Retina (tissue), 1 donor: ENCODE data around the gene CYSLTR2.
A peak's percentile ranks its signal among the peaks of the same experiment; 100 is the strongest.
"Not testable (repeated sequence)": the region's sequence is repeated elsewhere in the genome, so short reads cannot be mapped to it uniquely, and the experiment has no call there.

ENCODE experiments used
- DNase-seq: peaks from one replicate; pipeline ENCODE4 v3.0.0-alpha.2; 2016

The CYSLTR2 gene

DNA sequence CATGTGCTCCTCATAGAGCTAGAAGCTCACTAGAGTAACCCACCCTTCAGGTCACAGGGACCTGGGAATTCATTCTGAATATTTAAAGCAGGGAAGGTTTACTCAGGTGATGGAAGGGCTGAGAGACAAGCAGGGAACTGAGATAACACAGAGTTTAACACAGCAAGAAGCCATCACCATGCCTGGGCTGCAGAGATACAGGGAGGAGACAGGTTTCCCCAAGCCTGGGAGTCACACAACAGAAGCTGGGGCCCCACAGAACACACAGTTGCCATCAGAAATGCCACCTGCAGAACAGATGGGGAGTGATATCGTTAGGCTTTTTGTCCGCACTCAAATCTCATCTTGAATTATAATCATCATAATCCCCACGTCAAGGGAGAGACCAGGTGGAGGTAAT lies 7.9 kb upstream of the CYSLTR2 start:
- no peak for DNase-seq

DNA sequence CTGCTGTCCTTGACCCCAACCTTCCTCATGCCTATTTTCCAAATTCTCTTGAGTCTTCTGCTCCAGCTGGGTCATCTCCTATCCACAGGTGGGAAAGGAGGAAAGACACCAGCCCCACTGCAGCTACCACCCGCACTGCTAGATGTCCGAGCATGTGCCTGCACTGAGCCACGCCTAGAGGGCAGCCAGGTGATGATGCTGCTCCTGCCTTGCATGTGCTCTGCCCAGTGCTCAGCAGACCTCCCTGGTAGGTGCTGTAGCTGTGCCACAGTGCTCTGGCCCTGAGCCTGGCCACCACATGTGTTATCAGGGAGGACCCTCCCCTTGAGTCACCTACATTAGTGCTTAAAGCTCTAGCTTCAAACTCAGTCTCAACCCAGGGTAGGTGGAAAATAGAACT lies 6.9 kb upstream of the CYSLTR2 start:
- no peak for DNase-seq

DNA sequence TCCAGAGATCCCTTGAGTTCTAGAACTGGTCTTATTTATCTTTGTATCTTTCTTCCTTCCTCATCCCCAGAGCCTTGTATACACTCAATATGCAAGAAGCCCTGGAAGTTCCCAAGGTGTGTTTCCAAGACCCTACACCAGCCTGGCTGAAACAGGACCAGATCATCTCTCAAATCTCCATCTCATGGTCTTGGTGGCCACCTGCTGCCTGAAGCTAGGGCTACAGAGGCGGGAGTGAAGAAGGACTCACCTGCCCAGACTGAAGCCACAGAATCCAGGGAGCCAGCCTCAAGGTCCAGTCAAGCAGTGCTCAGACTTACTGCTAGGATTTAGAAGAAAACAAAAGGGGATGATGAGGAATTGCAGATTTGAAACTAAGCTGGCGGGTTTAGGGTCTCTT lies 6.1 kb upstream of the CYSLTR2 start:
- no peak for DNase-seq

DNA sequence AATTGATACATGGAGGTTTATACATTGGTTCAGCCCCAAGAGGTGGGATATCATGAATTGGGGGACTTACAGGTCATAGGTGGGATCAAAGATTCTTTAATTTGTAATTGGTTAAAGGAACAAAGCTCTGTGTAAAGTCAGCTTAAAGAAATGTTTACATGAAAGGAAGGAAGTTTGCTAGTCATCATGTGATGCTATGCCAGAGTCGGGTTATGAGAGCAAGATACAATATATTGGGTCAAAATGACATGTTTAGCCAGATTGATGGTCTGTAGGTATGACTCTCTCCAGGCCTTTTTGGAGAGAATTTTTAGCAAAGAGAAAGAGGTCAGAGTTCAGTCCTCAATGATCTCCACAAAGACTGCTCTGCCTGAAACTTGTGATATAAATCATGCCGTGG lies 5.3 kb upstream of the CYSLTR2 start:
- DNase-seq, result no peak

DNA sequence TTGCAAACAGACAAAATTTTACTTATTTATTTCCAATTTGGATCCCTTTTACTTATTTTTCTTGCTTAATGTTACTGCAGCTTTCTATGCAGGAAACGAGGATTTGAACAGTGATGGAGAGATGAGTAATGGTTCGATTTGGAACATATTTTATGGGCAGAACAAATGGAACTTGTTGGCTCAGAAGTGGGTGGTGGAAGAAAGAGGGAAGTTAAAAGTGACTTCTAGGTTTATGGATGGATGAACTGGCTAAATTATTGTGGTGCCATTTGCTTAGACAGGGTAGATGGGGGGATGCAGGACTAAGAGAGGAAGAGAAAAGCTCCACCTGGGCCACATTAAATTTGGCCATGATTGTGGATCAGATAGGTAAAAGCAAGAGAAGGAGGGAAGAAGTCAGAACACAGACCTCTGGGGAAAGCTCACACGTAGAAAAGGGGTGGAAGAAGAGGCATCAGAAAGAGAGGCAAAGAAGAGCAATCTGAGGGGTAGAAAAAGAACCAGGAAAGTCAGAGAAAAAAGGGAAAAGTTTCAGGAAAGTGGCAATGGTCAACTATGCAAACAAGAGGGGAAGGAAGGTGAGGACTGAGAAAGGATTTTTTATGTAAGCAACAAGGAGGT lies 768 bp upstream of the CYSLTR2 start:
- DNase-seq, result no peak

DNA sequence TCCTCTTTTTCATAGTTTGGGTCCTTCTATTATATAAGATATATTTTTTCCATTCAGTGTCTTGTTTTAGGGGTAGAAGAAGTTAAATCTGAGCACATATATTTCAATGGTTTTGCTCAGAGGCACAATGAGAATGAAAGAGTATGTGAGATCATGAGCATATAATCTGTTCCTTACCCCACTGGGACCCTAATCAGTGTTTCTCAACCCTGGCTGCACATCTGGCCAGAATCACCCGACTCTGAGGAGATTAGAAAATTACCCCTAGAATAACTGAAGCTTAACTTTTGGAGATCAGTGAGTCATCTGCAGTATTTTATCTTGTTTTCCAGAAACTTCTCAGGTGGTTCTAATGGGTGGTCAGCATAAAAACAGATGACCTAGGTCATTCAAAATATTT lies 782 bp downstream of the CYSLTR2 start:
- DNase-seq, result no peak

DNA sequence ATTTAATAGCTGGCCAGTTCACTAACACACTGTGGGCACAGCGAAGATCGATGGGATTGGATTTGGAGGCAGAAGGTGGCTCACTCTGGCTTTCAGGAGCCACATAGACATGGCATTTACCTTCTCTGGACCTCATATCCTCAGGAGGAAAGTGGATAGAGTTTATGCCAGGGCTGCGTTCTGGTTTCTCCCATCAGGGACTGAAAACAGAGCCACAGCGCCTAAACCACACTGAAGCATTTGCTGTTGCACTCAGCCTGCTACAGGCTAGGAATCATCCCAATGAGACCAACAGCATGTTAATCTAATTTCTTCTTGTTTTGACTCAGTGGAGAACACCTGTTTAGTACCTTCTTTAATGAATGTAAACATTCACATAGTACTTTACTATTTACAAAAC lies 1.6 kb downstream of the CYSLTR2 start:
- DNase-seq, result no peak

DNA sequence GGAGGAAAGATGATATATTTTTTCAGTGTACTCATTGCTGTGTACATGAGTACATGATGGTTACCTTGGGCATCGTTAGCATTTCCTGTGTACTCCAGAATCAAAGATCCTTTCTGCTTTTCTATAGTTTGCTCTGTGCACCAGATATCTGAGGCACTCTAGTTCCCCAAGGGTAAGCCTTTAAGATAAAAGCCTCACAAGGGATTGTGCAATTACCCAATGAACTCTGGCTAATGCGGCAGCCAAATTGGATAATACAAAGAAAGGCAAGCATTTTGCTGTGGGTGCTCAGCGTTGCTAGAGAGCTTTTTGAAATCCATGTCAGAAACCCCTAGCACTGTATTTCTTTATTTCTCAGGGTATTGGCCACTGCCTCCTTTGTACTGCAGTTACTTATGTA lies 2.9 kb downstream of the CYSLTR2 start:
- DNase-seq, result peak; percentile 40

DNA sequence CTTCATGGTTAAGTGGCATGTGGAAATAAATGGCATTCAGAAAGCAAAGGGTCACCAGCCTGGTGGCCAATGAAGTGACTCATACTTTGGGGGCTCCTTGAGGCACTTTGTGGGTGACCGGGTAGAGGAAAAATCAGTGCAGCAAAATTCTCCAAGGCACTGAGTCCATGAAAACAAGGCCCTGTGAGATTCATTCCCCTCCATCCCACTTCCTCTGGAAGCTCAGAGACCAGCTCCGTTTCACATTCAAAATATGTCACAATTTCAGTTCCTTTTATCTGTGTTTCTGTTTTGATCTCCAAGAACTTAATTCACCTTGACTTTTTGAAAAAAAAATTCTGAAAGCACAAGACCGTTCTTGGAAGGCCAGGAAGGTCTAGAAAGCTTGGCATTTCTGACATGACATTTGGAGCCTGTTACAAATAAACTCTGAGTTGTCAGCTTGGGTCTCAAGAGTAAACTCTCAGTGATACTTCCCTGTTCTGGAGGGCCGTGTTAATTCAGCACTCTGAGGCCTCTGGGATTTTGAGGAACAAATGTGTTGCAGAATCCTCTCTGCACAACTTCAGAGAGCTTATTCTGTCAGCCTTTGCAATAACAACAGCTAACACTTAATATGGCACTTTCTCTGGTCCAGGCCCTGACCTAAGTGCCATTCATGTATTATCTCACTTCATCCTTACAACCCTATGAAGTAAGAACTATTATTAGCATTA lies 6.8 kb downstream of the CYSLTR2 start:
- peak; percentile 19 for DNase-seq

DNA sequence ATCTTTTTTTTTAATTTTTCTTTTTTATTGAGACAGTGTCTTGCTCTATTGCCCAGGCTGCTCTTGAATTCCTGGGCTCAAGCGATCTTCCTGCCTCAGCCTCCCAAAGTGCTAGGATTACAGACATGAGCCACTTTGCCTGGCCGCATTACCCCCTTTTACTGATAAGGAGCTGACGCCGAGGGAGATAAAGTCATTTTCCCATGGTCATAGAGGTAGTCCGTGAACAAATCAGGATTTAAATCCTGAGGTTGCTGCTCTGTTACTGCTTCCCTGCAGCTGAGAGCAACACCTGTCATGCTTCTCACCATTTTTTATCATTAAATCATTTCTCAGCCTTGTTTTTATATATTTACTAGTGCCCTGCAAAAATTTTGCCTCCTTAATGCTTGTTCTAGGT lies 7.4 kb downstream of the CYSLTR2 start:
- no peak for DNase-seq

DNA sequence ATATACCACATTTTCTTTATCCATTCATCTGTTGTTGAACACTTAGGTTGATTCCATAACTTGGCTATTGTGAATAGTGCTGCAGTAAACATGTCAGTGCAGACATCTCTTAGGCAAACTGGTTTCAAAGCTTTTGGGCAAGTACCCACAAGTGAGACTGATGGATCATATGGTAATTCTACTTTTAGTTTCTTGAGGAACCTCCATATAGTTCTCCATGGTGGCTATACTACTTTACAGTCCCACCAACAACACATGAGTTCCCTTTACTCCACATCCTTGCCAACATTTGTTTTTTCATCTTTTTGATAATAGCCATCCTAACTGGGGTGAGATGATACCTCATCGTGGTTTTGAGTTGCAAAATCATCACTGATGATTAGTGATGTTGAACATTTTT lies 8.5 kb downstream of the CYSLTR2 start:
- no peak for DNase-seq

DNA sequence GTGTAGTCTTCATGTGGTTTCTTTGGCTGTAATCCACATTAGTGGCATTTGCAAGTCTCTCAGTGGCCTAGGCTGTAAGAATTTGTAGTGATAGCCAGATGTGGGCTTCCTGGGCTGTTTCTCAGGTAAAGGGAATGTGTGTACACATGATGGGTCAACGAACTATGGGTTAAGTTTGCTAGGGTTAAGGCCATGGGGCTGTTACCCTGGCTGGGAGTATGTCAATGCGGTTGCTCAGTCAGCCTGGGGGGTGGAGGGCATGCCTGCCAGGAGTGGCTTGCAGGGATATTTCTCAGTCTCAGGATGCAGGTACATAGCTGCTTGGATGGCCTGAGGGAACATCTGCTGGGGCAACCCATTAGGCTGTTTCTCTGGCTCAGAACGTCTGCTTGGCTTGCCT lies 13.4 kb downstream of the CYSLTR2 start:
- DNase-seq, result no peak

DNA sequence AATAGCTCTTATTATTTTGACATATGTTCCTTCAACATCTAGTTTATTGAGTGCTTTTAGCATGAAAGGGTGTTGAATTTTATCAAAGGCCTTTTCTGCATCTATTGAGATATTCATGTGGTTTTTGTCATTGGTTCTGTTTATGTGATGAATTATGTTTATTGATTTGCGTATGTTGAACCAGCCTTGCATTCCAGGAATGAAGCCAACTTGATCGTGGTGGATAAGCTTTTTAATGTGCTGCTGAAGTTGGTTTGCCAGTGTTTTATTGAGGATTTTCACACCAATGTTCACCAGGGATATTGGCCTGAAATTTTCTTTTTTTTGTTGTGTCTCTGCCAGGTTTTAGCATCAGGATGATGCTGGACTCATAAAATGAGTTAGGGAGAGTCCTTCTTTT lies 17.7 kb downstream of the CYSLTR2 start:
- not testable (repeated sequence) for DNase-seq

DNA sequence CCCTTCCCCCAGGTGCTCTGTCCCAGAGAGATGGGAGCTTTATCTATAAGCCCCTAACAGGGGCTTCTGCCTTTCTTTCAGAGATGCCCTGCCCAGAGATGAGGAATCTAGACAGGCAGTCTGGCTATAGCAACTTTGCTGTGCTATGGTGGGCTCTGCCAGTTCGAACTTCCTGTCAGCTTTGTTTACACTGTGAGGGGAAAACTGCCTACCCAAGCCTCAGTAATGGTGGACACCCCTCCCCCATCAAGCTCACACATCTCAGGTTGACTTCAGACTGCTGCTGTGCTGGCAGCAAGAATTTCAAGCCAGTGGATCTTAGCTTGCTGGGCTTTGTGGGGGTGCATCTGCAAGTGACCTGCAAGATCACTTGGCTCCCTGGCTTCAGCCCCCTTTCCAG lies 21.5 kb downstream of the CYSLTR2 start:
- no peak for DNase-seq

DNA sequence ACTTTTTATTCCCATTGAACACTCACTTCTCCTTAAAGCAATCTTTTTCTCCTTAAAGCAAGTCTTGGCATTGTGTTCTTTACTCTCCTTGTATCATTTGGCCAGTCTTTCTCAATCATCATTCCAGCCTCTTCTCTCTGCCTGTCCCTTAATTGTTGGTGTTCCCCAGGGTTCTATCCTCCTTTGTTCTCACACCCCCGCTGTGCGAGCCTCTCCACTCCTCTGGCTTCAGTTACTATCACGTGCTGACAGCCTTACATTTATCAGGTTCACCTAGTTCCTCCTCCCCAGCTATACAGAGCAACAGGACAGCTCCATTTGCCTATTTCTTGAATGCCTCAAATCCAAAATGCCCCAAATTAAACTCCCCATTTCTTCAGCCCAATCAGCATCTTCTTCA lies 24.6 kb downstream of the CYSLTR2 start:
- no peak for DNase-seq

DNA sequence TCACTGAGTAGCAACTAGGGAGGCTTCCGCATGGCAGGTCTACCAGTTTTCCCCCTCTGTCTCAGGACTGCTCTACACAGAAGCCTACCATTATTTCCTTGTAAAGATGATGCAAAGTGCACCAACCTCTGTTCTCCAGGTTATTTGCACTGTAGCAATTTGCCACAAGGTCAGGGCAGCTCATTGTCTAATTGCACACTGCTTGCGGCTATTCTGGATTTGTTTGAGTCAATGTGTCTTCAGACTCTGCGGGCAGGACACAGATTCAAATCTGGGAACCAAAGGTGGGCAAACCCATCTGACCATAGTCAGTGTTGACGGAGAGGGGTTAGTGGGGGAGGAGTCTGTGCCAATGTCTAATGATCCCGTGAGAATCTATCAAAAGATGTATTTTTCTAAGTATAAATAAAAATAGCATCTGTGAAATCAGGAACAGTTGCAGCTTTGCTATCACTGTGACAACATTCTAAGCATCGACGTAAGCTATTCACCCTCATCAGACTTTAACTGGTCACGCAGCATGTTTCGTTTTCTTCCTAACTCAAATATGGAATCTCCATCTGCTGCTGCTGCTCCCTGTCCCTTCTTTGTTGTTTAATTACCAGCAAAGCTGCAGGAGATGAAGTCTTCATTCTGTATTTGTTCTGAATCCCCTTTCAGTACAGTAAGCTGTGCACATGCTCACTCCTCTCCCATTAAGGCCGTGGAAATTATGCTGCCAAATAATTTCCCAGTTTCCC lies 26.4 kb downstream of the CYSLTR2 start:
- no peak for DNase-seq

DNA sequence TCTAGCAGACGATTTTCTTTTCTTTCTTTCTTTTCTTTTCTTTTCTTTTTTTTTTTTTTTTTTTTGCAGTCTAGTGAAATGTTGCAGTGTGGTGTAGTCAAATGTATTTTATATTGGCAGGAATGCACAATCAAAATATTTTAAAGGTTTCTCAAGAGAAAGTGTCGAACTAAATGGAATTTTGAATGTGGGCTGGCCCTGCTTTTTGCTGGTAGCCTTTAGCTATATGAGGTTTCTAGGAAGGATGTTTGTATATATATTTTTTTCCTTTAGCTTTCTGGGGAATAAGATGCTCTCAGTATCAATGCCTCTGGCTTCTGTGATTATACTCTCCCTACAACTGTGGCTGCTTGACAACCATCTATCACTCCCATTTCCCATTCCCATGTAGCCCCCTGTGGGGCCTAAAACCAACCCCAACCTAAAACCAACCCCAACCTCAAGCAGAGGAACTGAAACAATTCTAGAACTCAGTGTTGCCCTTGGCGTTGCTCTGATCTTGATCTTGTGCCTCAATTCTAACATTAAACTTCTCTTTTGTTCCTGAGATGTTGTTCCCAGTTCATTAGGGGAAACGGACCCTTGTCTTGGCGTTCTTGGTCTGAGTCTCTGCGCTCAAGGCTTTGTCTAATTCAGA lies 27.1 kb downstream of the CYSLTR2 start:
- no peak for DNase-seq

DNA sequence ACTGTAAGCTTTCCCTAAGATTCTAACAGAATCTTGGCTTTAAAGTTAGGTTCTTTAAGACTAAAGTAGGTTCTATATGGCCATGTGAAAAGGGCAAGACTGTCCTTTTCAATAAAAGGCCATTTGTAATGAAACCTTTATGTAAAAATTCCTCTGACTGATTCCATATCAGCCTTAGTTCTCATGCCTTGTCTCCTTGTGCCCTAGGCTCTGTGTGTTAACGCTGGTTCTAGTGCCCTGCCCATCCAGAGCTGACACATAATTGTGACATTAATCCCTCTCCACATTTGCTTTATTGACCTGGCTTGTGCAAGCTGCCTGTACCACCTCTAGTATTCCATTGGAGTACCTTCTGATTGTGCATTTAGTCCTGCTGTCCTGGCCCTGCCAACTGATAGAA lies 28.2 kb downstream of the CYSLTR2 start:
- DNase-seq, result no peak

DNA sequence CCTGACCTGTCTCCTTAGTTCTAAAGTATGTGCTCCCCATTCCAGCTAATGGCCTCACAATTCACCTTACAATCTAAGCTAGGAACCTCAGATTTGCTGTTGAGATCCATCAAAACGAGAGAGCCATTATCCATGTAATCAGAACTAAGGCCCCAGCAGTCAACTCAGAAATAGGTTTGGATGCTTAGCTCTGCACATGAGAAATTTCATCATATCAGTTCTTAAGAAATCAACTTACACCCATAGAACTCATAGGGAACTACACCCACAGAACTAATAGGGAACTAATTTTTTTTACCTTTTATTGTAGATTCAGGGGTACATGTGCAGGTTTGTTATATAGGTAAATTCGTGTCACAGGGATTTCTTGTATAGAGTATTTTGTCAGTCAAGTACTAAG lies 28.7 kb downstream of the CYSLTR2 start:
- no peak for DNase-seq

DNA sequence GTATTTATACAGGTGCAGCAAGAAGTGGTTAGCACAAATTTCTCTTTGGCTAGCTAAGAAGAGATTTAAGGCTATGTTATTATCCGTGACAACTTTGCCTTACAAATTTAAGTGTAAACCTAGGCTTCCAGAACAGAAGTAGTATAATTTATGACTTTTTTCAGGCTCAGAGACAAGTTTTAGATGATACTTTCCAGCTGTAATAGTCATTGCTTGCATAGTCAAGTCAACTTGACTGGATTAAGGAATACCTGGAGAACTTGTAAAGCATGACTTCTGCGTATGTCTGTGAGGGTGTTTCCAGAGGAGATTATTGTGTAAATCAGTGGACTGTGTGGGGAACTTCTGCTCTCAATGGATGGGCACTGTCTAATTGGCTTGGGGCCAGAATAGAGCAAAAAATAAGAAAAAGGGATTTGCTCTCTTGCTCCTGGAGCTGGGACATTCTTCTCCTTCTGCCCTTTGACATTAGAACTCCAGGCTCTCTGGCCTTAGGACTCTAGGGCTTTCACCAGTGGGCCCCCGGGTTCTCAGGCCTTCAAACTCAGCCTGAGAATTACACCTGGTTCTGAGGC lies 33.0 kb downstream of the CYSLTR2 start:
- DNase-seq, result no peak

DNA sequence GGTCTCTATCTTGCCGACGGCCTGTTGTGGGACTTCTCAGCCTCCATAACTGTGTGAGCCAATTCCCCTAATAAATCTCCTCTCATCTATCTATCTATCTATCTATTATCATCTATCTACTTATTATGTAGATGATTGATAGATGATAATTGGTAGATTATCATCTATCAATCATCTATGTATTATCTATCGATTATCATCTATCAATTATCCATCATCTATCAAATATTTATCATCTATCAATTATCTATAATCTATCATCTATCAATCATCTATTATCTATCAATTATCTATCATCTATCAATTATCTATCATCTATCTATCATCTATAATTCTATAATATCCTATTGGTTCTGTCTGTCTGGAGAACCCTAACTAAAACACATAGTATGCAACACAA lies 33.5 kb downstream of the CYSLTR2 start:
- DNase-seq, result no peak

DNA sequence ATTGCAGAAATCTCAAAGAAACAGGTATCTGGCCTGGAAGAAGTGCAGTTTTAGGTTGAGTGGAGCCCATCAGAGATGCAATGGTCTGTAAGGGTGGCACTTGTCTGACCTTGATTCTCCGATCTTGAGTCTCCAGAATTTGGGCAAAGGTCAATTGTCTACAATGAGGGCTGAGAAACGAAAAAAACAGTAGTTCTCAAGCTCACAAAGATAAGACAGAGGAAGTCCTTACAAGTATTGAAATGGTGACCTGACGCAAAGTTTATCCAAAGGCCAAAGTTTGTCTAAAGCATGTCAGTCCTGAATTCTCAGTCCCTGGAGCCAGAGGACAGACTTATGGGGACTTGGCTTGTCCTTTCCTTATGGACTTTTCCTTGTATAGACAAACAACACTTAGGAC lies 40.3 kb downstream of the CYSLTR2 start:
- no peak for DNase-seq

DNA sequence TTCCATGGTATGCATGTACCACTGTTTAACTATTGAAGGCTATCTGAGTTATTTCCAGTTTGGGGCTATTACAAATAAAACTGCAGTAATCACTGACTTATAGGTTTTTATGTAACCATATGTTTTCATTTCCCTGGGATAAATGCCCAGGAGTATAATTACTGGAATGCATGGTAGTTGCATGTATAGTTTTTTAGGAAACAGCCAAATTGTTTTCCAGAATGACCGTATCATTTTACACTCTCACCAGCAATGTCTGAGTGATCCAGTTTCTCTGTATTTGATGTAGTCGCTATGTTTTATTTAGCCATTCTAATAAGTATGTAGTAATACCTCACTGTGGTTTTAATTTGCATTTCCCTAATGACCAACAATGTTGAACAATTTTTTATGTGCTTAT lies 42.0 kb downstream of the CYSLTR2 start:
- no peak for DNase-seq

DNA sequence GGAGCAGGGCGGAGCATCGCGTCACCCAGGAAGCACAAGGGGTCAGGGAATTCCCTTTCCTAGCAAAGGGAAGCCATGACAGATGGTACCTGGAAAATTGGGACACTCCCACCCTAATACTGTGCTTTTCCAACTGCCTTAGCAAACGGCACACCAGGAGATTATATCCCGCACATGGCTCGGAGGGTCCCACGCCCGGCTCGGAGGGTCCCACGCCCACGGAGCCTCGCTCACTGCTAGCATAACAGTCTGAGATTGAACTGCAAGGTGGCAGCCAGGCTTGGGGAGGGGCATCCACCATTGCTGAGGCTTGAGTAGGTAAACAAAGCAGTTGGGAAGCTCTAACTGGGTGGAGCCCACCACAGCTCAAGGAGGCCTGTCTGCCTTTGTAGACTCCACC lies 42.9 kb downstream of the CYSLTR2 start:
- not testable (repeated sequence) for DNase-seq
